ENCODE results near the gene LRRC4C.

DNA sequence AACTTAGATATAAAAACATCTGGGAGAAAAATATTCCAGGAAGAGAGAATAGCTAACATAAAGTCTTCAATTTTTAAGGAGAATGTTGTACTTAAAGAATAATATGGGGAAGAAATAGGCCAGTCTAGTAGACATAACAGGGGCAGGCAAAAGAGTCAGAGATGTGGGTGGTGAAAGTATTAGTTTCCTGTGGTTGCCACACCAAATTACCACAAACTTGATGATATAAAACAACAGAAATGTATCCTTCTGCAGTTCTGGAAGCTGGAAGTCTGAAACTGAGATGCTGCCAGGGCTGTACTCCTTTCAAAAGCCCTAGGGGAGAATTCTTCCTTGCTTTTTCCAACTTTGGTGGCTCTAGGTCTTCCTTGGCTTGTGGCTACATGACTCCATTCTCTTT, 1309.7 kb downstream of the LRRC4C start:
- TF ChIP-seq POLR2A (IDR thresholded peaks at IDR 0.05; ENCODE audit: low read length) (no peak), GATA1 (IDR thresholded peaks at IDR 0.05; ENCODE audit: low read depth, low read length) (no peak)
